Activated B cell treated with CpG ODN at 0.5 μM for 24 hours (primary cell): ENCODE data around the gene ASTN2. TPM values are rescaled to one million over a fixed set of nuclear protein-coding genes. Genes with fewer than 3 reads are reported as not detected.

Experiments
- ATAC-seq: fragments of 200-7000 bp; cut with Tn5 transposase; one replicate; pipeline ENCODE4 v1.10.0; 2021; ENCODE audit warnings: low read depth, mild to moderate bottlenecking, moderate library complexity
- CTCF ChIA-PET: fragments of 350-600 bp; sonication (Branson Sonifier 250); formaldehyde crosslinking; loops from one replicate; lab custom pipeline; 2021; ENCODE audit warnings: antibody characterized with exemption; lab: Charles Lee
- POLR2A ChIA-PET: fragments of 350-600 bp; sonication (Branson Sonifier 250); formaldehyde crosslinking; loops from one replicate; lab custom pipeline; 2021; ENCODE audit warnings: antibody characterized with exemption; lab: Charles Lee
- DNase-seq: peaks from one replicate; pipeline ENCODE4 v3.0.0; 2022
- H3K27ac Mint-ChIP-seq: one replicate; pipeline ENCODE4 v1.8.0; 2020; ENCODE audit warnings: mixed read lengths
- H3K27me3 Mint-ChIP-seq: one replicate; pipeline ENCODE4 v1.8.0; 2021; ENCODE audit warnings: mixed read lengths
- H3K36me3 Mint-ChIP-seq: one replicate; pipeline ENCODE4 v1.8.0; 2021; ENCODE audit warnings: low read depth, mixed read lengths
- H3K4me1 Mint-ChIP-seq: one replicate; pipeline ENCODE4 v1.8.0; 2021; ENCODE audit warnings: mixed read lengths
- H3K4me3 Mint-ChIP-seq: one replicate; pipeline ENCODE4 v1.8.0; 2020; ENCODE audit warnings: mild to moderate bottlenecking, mixed read lengths
- H3K9me3 Mint-ChIP-seq: one replicate; pipeline ENCODE4 v1.8.0; 2020; ENCODE audit warnings: mixed read lengths
- intact Hi-C: fragments of 100-400 bp; cut with micrococcal nuclease; formaldehyde crosslinking; loops from one replicate; pipeline ENCODE4 v1.15.1; 2024
- total RNA-seq: library from RNA; stranded (reverse); gene quantifications from 2 replicates; pipeline ENCODE4 v1.2.3, GENCODE V29; 2022
- TF ChIP-seq, protein P1 (sequence below): fragments of 200-600 bp; IDR thresholded peaks from one replicate; pipeline ENCODE4 v1.8.0; 2022; ENCODE audit warnings: antibody characterized with exemption, mild to moderate bottlenecking

Gene ASTN2
- total RNA-seq, 1 donor from 2014 or later = 2.3 TPM

DNA sequence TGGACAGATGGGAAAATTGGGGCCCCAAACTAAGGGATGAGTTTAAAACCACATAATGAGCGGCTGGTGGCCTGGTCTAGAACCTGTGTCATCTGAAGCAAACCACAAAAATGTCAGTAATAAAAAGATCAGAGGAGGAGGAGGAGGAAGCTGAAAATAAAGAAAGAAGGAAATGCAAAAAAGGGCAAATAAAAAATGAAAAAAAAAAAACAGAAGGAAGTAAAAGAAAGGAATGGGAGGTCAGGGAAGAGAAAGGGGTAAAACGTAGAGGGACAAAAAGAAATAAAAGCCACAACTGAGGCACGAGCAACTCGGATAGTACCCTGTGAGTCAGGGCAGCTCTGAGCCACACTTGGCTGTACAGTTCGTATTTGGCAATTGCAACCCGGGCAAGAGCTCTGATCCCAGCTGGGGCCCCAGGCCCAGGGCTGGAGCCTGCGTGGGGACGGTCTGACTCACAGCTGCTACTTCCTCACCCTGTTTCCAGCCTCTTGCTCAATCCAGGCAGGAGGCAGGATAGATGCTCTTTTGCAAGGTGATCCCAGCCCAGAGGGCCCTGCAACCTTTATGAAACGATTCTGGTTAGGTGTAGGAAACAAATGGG, 865.7 kb downstream of the ASTN2 start:
- H3K36me3 Mint-ChIP-seq = no peaks in the 10 kb centered on the region
- H3K27me3 Mint-ChIP-seq = no peaks in the 10 kb centered on the region
- no peaks in the 10 kb centered on the region for H3K9me3 Mint-ChIP-seq
- no peak overlapping the region for H3K4me3 Mint-ChIP-seq
- DNase-seq (no peak), ATAC-seq (no peak)
- H3K4me1 Mint-ChIP-seq = no peaks in the 10 kb centered on the region
- POLR2A ChIA-PET = no interaction called here
- TF ChIP-seq, protein P1, sequence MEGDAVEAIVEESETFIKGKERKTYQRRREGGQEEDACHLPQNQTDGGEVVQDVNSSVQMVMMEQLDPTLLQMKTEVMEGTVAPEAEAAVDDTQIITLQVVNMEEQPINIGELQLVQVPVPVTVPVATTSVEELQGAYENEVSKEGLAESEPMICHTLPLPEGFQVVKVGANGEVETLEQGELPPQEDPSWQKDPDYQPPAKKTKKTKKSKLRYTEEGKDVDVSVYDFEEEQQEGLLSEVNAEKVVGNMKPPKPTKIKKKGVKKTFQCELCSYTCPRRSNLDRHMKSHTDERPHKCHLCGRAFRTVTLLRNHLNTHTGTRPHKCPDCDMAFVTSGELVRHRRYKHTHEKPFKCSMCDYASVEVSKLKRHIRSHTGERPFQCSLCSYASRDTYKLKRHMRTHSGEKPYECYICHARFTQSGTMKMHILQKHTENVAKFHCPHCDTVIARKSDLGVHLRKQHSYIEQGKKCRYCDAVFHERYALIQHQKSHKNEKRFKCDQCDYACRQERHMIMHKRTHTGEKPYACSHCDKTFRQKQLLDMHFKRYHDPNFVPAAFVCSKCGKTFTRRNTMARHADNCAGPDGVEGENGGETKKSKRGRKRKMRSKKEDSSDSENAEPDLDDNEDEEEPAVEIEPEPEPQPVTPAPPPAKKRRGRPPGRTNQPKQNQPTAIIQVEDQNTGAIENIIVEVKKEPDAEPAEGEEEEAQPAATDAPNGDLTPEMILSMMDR = no peak
- CTCF ChIA-PET = no interaction called here
- intact Hi-C loops = no loop called here
- H3K27ac Mint-ChIP-seq = no peak overlapping the region

DNA sequence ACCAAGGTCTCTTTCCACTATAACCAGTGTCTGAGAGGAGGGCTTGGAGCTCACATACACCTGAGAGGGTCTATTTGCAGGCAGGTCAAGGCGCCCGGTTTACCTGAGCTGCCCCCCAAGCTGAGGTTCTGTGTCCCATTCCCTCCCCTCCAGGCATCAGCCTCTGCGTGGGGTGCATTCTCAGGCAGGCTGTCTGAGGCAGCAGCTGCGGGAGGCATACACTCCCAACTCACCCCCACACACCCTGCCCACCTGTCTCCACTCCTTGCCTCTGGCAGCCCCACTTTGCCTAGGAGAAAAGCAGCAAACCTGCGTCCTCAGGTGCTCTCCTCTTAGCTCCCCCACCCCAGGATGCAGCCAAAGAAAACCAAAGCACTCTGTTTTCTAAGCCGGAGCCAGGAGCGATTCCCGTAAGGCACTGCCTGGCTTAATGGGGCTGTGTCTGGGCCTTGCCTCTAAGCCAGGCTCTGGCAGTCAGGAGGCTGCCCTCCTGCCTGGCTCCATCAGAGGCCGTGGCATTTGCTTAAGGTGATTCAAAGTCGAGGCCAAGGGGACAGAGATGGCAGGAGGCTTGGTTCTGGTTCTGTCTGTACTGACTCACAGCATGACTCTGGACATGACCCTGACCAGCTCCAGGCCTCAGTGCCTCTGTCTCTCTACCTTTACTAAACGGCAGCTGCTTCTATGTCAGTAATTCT, 867.0 kb downstream of the ASTN2 start:
- Mint-ChIP-seq H3K27me3 (no peaks in the 10 kb centered on the region), H3K36me3 (no peaks in the 10 kb centered on the region), H3K4me3 (no peak overlapping the region), H3K27ac (no peak overlapping the region), H3K4me1 (no peaks in the 10 kb centered on the region), H3K9me3 (no peaks in the 10 kb centered on the region)
- ChIA-PET CTCF (no interaction called here), POLR2A (no interaction called here)
- DNase-seq = no peak
- TF ChIP-seq, protein P1 = no peak
- no peak for ATAC-seq
- intact Hi-C loops = no loop called here

DNA sequence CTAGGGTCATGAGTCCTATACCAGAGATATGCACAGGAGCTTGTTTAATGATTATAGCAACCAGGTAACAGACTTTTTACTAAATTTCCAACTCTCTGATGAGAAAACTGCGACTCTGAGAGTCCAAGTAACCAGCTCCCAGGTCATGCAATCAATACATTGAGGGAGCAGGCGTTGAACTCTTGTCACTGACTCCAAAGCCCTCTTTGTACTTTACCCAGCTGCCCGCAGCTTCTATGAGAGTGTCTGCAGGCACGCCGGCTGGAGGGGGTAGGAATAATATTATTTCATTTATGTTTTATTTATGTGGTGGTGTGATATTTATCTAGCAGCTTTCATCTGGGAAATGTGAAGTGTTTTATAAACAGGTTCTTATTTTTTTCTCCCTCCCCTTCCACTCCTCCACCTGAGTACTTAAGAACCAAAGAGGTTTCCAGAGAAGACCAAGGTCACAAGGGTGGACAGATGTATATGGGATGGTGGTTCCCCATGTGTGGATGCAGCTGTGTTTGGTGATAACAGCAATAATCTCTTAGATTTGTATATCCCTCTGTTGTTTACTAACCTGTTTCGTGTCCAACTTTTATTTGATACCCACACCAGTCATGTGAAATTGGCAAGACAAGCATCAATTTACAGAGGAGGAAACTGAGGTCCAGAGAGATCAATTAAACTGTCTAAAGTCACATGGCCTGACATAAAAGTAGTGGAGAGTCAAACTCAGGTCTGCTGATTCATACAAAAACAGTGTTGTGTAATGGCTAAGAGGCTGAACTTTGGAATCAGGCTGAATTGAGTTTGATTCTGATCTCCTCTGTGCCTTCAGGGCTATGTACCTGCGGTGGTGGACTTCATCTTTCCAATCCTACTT, 867.9 kb downstream of the ASTN2 start:
- intact Hi-C loops = no loop called here
- POLR2A ChIA-PET = no interaction called here
- DNase-seq = no peak
- H3K27ac Mint-ChIP-seq = no peak overlapping the region
- no peak for ATAC-seq
- no peaks in the 10 kb centered on the region for H3K4me1 Mint-ChIP-seq
- H3K27me3 Mint-ChIP-seq = no peaks in the 10 kb centered on the region
- no peaks in the 10 kb centered on the region for H3K36me3 Mint-ChIP-seq
- no peaks in the 10 kb centered on the region for H3K9me3 Mint-ChIP-seq
- no peak overlapping the region for H3K4me3 Mint-ChIP-seq
- TF ChIP-seq, protein P1 = no peak
- CTCF ChIA-PET = no interaction called here

DNA sequence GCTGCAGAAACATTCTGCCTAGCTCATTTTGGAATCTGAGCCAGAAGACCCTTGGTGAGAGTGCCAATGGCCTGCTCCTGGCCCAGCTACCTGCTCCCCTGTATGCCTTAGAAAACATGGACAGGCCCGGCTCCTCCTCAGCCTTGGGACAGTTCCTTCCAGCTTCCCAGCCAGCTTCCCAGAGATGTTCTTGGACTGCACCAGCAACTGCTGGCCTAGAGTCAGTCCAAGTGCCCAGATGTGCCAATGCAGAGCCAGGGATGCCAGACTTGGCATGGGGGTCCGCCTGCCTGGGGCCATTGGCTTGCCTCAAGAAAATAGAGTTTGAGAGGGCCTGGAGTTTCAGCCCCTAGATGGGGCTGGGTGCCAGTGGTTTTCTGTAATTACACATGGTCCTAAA, 870.0 kb downstream of the ASTN2 start:
- H3K4me1 Mint-ChIP-seq = no peaks in the 10 kb centered on the region
- no peak overlapping the region for H3K27ac Mint-ChIP-seq
- no peaks in the 10 kb centered on the region for H3K9me3 Mint-ChIP-seq
- no peaks in the 10 kb centered on the region for H3K36me3 Mint-ChIP-seq
- intact Hi-C loops = no loop called here
- no peak for DNase-seq
- TF ChIP-seq, protein P1 = no peak
- H3K4me3 Mint-ChIP-seq = no peak overlapping the region
- no peak for ATAC-seq
- no peaks in the 10 kb centered on the region for H3K27me3 Mint-ChIP-seq
- CTCF ChIA-PET = no interaction called here
- POLR2A ChIA-PET = no interaction called here
